HG03103 (cell line): ENCODE data around the gene CDC25B.

Experiments used
- ATAC-seq: cut with Tn5 transposase; IDR thresholded peaks from one replicate; pipeline ENCODE4 v1.9.1; 2021; ENCODE audit warnings: low read depth; ENCODE audit not compliant: unreplicated experiment

CDC25B gene

GRCh38 chr20:3795511-3796468, at the start of gene CDC25B:
TSS of gene CDC25B (plus strand) at chr20:3796310. CDS start at chr20:3796532, 222 bp downstream.
- peak; percentile 46 for ATAC-seq

- no peak for ATAC-seq
Observed at GRCh38 chr20:3747471-3747870, 48.6 kb upstream of the CDC25B start.

GRCh38 chr20:3748073-3748472, 48.0 kb upstream of the CDC25B start:
- no peak for ATAC-seq

GRCh38 chr20:3749087-3749688, 46.9 kb upstream of the CDC25B start:
- ATAC-seq: no peak

- no peak for ATAC-seq
Observed at GRCh38 chr20:3749689-3750531, 46.2 kb upstream of the CDC25B start.

GRCh38 chr20:3751305-3751674, 44.8 kb upstream of the CDC25B start:
- no peak for ATAC-seq

- ATAC-seq: peak; percentile 38
Observed at GRCh38 chr20:3751675-3752385, 44.3 kb upstream of the CDC25B start.

- no peak for ATAC-seq
Observed at GRCh38 chr20:3752386-3752759, 43.7 kb upstream of the CDC25B start.

- ATAC-seq: no peak
Observed at GRCh38 chr20:3753098-3753497, 43.0 kb upstream of the CDC25B start.

- ATAC-seq: no peak
Observed at GRCh38 chr20:3753501-3754275, 42.4 kb upstream of the CDC25B start.

GRCh38 chr20:3754276-3754630, 41.9 kb upstream of the CDC25B start:
- no peak for ATAC-seq

GRCh38 chr20:3755269-3755668, 40.8 kb upstream of the CDC25B start:
- ATAC-seq: no peak

- ATAC-seq: no peak
Observed at GRCh38 chr20:3755814-3756480, 40.2 kb upstream of the CDC25B start.

GRCh38 chr20:3757268-3757667, 38.8 kb upstream of the CDC25B start:
- no peak for ATAC-seq

- ATAC-seq: no peak
Observed at GRCh38 chr20:3758566-3758965, 37.5 kb upstream of the CDC25B start.

GRCh38 chr20:3759316-3759823, 36.7 kb upstream of the CDC25B start:
- ATAC-seq: no peak

- no peak for ATAC-seq
Observed at GRCh38 chr20:3759884-3760283, 36.2 kb upstream of the CDC25B start.

GRCh38 chr20:3760655-3761348, 35.3 kb upstream of the CDC25B start:
- no peak for ATAC-seq
